ENCODE data around the gene WWOX. TPM values are rescaled to one million over a fixed set of nuclear protein-coding genes. Genes with fewer than 3 reads are reported as not detected.

WWOX gene
- polyA plus RNA-seq, 1 donor (not counting 4 experiments of a cell fraction or from before 2014, with no cell fraction given): 5.1 TPM

DNA sequence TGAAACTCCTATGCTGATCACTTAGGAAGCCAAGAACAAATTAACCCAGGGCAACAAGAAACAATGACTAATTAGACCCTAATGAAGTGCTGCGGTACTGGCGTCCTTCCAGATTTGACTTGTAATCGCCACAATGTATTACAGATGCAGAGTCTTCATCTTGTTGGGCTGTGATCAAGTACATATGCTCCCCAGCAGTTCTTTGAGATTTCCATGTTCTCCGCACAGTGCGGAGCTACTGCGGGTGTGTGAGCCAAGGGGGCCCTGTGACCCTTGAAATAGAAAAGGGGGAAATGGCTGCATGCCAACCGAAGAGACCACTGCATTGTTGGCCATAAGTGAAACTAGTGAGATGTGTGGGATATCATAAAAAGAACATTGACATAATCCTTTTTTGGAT is 1031.2 kb downstream of the WWOX start:
- H3K4me3 ChIP-seq (ENCODE audit: control insufficient read depth in 2 of 3, extremely low read depth in 1 of 3, insufficient read depth in 2 of 3, low read depth in 1 of 3, low read length in 3 of 3): no peak overlapping the region
- dilution Hi-C loops (cut with MboI; ENCODE audit: extremely low pct_ligation_motif_present, low sequenced_read_pairs): no loop called here
- no peaks in the 10 kb centered on the region for H3K27me3 ChIP-seq (ENCODE audit: control insufficient read depth, extremely low read depth, insufficient read depth, low read length)
- DNase-seq (ENCODE audit: low read depth, low spot score): no peak
- no peaks in the 10 kb centered on the region for H3K36me3 ChIP-seq (ENCODE audit: control insufficient read depth in 2 of 2, extremely low read depth in 1 of 2, insufficient read depth in 2 of 2, low read length in 2 of 2)
- TF ChIP-seq, protein P1, sequence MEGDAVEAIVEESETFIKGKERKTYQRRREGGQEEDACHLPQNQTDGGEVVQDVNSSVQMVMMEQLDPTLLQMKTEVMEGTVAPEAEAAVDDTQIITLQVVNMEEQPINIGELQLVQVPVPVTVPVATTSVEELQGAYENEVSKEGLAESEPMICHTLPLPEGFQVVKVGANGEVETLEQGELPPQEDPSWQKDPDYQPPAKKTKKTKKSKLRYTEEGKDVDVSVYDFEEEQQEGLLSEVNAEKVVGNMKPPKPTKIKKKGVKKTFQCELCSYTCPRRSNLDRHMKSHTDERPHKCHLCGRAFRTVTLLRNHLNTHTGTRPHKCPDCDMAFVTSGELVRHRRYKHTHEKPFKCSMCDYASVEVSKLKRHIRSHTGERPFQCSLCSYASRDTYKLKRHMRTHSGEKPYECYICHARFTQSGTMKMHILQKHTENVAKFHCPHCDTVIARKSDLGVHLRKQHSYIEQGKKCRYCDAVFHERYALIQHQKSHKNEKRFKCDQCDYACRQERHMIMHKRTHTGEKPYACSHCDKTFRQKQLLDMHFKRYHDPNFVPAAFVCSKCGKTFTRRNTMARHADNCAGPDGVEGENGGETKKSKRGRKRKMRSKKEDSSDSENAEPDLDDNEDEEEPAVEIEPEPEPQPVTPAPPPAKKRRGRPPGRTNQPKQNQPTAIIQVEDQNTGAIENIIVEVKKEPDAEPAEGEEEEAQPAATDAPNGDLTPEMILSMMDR (optimal IDR thresholded peaks at IDR 0.05 in 1 of 3, IDR thresholded peaks at IDR 0.05 in 1 of 3, conservative IDR thresholded peaks at IDR 0.05 in 1 of 3; ENCODE audit: extremely low read depth in 1 of 3, insufficient read depth in 2 of 3, low read length in 3 of 3): no peak
- no peak for TF ChIP-seq EZH2 (IDR thresholded peaks at IDR 0.05; ENCODE audit: low read length)
- FAIRE-seq: no peak
- H3K79me2 ChIP-seq (ENCODE audit: control insufficient read depth, insufficient read depth, low read length): no peaks in the 10 kb centered on the region
- no peaks in the 10 kb centered on the region for H3K9me3 ChIP-seq (ENCODE audit: control insufficient read depth, low read depth, low read length)
- H3K9me1 ChIP-seq (ENCODE audit: control insufficient read depth, extremely low read depth, insufficient read depth, low read length): no peaks in the 10 kb centered on the region
- no peak overlapping the region for H3K9ac ChIP-seq (ENCODE audit: control insufficient read depth, extremely low read depth, insufficient read depth, low read length)
- no peak overlapping the region for H3K4me2 ChIP-seq (ENCODE audit: control insufficient read depth, extremely low read depth, insufficient read depth, low read depth, low read length)
- H4K20me1 ChIP-seq (ENCODE audit: control insufficient read depth, extremely low read depth, insufficient read depth, low read length): no peaks in the 10 kb centered on the region
- no peaks in the 10 kb centered on the region for H3K4me1 ChIP-seq (ENCODE audit: control insufficient read depth, extremely low read depth, insufficient read depth, low read length)
- H2AFZ ChIP-seq (ENCODE audit: control insufficient read depth, low read length): no peak overlapping the region
- H3K27ac ChIP-seq (ENCODE audit: control insufficient read depth, insufficient read depth, low read length): no peak overlapping the region

DNA sequence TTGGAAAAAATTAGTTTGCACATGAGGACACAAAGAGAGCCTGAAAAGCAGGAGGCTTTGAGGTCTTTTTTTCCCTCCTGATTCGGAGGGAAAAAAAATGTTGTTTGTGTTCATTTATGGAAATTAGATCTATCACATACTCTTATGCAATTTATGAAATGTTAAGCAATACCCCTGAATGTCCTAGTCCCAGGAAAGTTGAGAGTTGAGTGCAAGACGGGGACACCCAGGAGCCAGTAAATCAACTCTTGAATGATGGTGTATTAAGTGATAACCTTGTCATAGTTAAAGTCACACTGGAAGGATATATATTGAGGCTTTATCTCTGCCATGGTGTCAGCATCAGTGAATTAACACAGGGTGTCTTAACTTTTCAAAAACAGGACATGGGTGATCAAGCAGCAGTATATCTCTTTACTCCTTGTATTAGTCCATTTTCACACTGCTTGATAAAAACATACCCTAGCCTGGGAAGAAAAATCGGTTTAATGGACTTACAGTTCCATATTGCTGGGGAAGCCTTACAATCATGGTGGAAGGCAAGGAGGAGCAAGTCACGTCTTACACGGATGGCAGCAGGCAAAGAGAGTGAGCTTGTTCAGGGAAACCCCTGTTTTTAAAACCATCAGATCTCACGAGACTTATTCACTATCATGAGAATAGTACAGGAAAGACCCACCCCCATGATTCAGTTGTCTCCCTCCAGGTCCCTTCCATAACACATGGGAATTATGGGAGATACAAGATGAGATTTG is 1032.0 kb downstream of the WWOX start:
- H3K9ac ChIP-seq (ENCODE audit: control insufficient read depth, extremely low read depth, insufficient read depth, low read length): no peak overlapping the region
- no peaks in the 10 kb centered on the region for H3K9me1 ChIP-seq (ENCODE audit: control insufficient read depth, extremely low read depth, insufficient read depth, low read length)
- H4K20me1 ChIP-seq (ENCODE audit: control insufficient read depth, extremely low read depth, insufficient read depth, low read length): no peaks in the 10 kb centered on the region
- TF ChIP-seq, protein P1 (optimal IDR thresholded peaks at IDR 0.05 in 1 of 3, IDR thresholded peaks at IDR 0.05 in 1 of 3, conservative IDR thresholded peaks at IDR 0.05 in 1 of 3; ENCODE audit: extremely low read depth in 1 of 3, insufficient read depth in 2 of 3, low read length in 3 of 3): no peak
- no peak for TF ChIP-seq EZH2 (IDR thresholded peaks at IDR 0.05; ENCODE audit: low read length)
- H3K4me3 ChIP-seq (ENCODE audit: control insufficient read depth in 2 of 3, extremely low read depth in 1 of 3, insufficient read depth in 2 of 3, low read depth in 1 of 3, low read length in 3 of 3): no peak overlapping the region
- no peaks in the 10 kb centered on the region for H3K79me2 ChIP-seq (ENCODE audit: control insufficient read depth, insufficient read depth, low read length)
- dilution Hi-C loops (cut with MboI; ENCODE audit: extremely low pct_ligation_motif_present, low sequenced_read_pairs): no loop called here
- H3K4me1 ChIP-seq (ENCODE audit: control insufficient read depth, extremely low read depth, insufficient read depth, low read length): no peaks in the 10 kb centered on the region
- H3K9me3 ChIP-seq (ENCODE audit: control insufficient read depth, low read depth, low read length): no peaks in the 10 kb centered on the region
- no peak overlapping the region for H3K27ac ChIP-seq (ENCODE audit: control insufficient read depth, insufficient read depth, low read length)
- DNase-seq (ENCODE audit: low read depth, low spot score) (no peak), FAIRE-seq (no peak)
- no peak overlapping the region for H2AFZ ChIP-seq (ENCODE audit: control insufficient read depth, low read length)
- H3K36me3 ChIP-seq (ENCODE audit: control insufficient read depth in 2 of 2, extremely low read depth in 1 of 2, insufficient read depth in 2 of 2, low read length in 2 of 2): no peaks in the 10 kb centered on the region
- no peak overlapping the region for H3K4me2 ChIP-seq (ENCODE audit: control insufficient read depth, extremely low read depth, insufficient read depth, low read depth, low read length)
- H3K27me3 ChIP-seq (ENCODE audit: control insufficient read depth, extremely low read depth, insufficient read depth, low read length): no peaks in the 10 kb centered on the region

Measured in keratinocyte (primary cell).